Activated T-cell treated with anti-CD3 and anti-CD28 coated beads, Interleukin-2, amount 50 U/mL, for 48 hours (primary cell): Measurements from ENCODE around the gene CEP78.
"Not testable (repeated sequence)": the region's sequence is repeated elsewhere in the genome, so short reads cannot be mapped to it uniquely, and the experiment has no call there.

ENCODE experiments used
- DNase-seq, 2 experiments: peaks; one replicate each; pipeline ENCODE4 v3.0.0-alpha.2; 2020

The CEP78 gene

DNA sequence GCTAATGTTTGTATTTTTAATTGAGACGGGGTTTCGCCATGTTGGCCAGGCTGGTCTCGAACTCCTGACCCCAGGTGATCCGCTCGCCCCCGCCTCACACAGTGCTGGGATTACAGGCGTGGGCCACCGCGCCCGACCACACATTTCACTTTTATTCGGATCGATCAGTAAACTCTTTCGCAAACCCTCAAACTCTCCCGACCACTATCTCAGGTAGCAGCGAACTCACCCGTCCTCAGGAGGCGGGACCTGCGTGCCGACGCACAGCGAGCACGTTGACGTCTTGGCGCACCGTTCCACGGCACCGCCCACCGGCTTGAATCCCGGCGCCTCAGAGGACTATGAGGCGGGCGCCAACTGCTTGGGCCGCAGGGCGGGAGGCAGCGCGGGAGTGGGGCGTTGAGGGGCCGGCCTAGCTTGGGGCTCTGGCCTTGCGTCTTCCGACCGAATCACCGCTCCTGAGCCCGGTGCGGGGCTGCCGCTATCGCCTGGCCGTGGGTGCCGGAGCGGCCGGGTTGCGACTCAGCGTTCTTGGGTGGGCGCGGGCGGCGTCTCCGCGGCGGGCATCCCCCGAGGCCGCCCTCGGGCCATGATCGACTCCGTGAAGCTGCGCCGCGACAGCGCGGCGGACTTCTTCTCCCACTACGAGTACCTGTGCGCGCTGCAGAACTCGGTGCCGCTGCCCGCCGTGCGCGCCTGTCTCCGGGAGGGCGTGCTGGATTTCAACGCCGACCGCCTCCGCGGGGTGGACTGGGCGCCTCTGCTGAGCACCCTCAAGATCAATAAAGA is at the start of gene CEP78:
Gene CEP78 (plus strand): TSS at position 314 of the 789 bp plus-strand sequence. CDS start 276 bp downstream, at position 590.
- peak; percentile 93 to 94 for DNase-seq

- no peak for DNase-seq
Observed at GRCh38 chr9:78187763-78188484, 48.0 kb upstream of the CEP78 start.

DNA sequence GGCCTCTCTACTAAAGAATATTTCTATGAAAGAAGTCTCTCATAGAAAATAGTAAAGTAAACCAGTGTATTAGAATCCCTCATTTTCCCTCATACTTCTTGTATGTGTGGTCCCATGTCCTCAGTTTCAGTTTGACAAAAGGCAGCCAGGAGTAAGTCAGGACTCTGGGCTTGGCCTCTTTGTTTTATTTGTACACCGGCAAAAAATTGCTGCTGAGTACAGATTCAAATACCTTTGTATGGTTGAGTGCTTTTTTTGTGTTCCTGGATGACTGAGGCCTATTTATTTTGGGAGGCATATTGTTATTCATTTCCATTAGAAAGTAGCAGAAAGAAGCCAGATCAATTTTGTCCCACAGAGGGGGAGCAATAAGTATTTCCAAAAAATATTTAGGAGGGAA is 47.3 kb upstream of the CEP78 start:
- DNase-seq = no peak

GRCh38 chr9:78189001-78189400 is 46.9 kb upstream of the CEP78 start:
- DNase-seq = no peak

GRCh38 chr9:78189461-78189860 is 46.4 kb upstream of the CEP78 start:
- DNase-seq = no peak

DNA sequence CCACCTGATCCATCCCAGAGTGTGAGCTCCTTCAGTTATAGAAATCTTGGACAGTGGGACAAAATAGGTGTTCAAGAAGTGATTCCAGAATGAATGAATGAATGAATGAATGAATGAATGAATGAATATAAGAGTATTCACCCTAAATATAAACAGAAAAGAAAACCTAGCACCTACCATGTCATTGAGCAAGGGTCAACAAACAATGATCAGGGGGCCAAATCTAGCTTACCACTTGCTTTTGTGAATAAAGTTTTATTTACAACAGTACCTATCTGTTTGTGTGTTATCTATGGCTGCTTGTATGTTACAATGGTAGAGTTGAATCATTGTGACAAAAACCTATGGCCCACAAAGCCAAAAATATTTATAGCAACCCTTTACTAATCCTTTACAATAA is 43.9 kb upstream of the CEP78 start:
- DNase-seq = no peak

DNA sequence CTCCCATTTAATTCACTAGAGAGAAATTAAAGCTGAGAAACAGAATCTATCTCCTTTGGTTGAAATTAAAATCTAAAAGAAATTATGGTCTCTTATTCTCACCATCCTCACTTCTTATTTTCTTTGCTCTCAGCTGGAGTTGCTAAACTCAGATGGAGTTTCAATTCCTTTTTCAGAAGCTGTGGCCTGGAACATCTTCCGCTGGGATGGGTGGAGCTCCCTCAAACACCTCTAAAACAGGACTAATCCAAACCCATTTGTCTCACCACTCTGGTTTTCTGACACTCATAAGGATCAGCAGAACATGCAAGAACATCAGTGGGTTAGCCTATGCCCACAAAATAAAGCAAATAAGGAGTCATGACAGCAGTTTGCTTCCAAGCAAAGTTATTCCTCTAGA is 39.6 kb upstream of the CEP78 start:
- no peak for DNase-seq

GRCh38 chr9:78201158-78201777 is 34.6 kb upstream of the CEP78 start:
- peak; percentile 65 to 70 for DNase-seq

DNA sequence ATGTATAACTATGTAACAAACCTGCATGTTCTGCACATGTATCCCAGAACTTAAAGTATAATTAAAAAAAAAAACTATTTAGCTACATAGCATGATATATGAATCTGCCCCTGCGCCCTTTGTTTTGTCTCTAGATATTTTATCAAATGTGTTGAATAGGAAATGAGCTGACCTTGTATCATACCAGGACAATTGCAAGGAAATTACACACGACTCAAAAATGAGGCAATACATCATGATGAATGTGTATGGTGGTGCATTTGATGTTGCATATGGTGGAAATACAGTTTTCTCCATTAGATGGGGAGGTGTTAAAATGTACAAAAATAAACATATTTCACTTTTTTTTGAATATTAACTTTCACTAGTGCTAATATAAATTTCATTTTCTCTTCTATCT is 28.6 kb upstream of the CEP78 start:
- DNase-seq = no peak

DNA sequence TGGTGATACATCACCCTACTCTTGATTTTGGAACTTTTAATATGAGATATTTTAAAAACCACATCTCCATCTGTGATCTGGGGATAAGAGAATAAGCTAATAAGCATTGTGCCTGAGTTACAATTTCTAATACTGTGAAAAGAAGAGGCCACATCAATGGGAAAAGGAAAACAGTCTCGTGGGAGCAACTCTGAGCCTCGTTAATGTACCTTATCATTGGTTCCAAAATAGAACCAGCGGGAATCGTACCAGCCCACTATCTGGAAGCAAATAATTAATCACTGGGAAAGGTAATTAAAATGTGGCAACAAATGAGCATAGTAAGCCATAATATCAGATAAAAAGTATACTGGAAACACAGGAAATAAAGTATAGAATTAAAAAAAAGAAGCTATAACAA is 28.0 kb upstream of the CEP78 start:
- DNase-seq = no peak

DNA sequence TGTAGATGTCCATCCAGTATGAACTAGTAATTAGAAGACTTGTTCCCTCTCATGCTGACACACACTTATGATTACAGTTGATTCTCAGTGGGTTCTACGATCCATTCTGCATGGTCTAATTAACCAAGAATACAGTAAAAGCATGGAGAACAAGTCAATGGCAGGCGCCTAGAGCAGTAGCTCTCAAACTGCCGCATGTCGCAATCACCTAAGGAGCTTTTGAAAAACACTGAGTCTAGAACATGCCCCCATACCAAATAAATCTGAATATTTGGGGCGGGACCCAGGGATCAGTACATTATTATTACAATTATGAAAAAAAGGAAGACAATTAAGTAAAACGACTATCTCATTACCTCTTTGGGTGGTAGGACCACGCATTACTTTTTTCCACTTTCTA is 26.7 kb upstream of the CEP78 start:
- DNase-seq = no peak

- DNase-seq = no peak
Observed at GRCh38 chr9:78210841-78211301, 25.0 kb upstream of the CEP78 start.

GRCh38 chr9:78212868-78213267 is 23.0 kb upstream of the CEP78 start:
- no peak for DNase-seq

DNA sequence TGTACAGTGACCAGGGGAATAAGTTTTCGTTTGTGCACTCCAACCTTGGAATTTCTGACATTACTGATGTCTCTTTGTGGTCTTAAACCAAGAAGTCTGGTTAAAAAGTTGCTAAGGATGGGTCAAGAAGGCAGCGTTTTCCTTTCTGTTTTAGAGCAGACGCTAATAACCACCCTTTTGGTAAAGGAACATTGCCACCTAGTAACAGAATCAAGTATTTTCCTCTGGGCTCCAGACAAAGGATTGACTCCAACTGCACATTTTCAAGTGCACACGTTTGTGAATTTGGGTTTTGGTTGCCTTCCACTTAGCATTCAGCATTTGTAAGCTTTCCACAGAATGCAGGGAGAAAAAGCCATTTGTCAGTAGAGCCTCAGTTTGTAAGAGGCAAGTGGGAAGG is 22.2 kb upstream of the CEP78 start:
- DNase-seq = no peak

DNA sequence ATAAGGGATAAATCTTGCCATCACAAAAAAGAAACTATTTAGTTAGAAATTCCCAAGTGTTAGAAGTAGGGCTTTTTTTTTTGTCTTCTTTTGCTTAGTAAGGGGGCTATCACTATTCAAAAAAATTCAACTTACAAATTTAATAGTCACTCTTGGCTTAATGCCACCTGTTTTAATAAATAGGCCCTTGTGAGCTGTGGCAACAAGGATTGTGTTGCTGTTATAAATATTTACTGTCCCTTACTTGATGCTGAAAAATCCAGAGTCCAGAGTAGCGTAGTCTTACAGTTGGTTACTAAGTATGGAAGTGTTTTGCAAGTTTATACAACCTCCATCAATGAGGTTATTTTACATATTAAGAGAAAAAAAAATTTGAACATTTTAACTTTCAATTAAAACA is 21.4 kb upstream of the CEP78 start:
- no peak for DNase-seq

GRCh38 chr9:78215706-78216105 is 20.2 kb upstream of the CEP78 start:
- no peak for DNase-seq

GRCh38 chr9:78218890-78219289 is 17.0 kb upstream of the CEP78 start:
- DNase-seq = no peak

- DNase-seq = no peak
Observed at GRCh38 chr9:78221425-78221824, 14.4 kb upstream of the CEP78 start.

DNA sequence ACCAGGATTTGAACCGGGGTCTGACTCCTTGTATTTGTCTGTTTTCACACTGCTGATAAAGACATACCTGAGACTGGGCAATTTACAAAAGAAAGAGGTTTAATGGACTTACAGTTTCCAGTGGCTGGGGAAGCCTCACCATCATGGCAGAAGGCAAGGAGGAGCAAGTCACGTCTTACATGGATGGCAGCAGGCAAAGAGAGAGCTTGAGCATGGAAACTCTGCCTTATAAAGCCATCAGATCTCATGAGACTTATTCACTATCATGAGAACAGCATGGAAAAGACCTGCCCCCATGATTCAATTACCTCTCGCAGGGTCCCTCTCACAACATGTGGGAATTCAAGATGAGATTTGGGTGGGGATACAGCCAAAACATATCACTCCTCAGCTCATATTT is 14.0 kb upstream of the CEP78 start:
- not testable (repeated sequence) for DNase-seq

DNA sequence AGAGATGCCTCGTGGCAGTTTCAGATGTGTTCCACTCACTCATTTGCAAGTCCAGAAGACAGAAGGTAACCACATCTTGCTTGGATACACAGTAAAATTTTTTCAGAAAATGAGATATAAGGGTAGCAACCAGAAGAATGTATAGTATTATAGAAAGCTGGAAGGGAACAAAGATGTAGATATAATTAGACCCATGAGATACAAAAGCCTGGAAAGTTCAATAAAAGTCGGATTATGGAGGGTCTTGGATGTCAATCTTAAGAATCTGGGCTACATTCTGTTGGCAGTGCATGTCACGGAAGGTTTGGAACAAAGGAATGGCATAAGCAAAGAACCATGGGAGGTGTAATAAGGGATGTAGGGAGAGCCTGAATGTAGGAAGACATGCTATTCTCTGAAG is 5.1 kb upstream of the CEP78 start:
- DNase-seq = no peak

DNA sequence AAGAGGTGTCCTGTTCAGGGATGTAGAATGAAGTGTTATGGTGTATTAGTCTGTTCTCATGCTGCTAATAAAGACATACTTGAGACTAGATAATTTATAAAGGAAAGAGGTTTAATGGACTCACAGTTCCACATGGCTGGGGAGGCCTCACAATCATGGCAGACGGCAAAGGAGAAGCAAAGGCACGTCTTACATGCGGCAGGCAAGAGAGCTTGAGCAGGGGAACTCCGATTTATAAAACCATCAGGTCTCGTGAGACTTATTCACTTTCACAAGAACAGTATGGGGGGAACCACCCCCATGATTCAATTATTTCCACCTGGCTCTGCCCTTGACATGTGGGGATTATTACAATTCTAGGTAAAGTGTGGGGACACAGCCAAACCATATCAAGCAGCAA is 3.4 kb upstream of the CEP78 start:
- not testable (repeated sequence) for DNase-seq

DNA sequence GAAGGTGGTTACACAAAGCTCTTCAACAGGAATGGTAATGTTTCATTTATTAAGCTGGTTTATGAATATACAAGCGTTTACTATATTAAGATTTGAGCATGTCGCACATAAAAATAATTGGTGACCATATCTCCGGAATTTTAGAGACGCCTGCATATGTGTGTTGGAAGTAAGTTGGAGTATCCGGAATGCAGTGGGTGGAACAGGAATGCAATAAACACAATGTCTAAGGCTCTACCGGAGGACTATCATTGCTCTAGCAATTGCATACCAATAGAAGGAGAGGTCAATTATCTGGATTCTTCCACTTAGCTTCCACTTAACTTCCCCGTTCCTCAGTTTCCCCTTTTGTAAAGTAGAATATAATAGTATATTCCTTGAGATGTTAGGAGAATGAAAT is 1.1 kb upstream of the CEP78 start:
- no peak for DNase-seq

DNA sequence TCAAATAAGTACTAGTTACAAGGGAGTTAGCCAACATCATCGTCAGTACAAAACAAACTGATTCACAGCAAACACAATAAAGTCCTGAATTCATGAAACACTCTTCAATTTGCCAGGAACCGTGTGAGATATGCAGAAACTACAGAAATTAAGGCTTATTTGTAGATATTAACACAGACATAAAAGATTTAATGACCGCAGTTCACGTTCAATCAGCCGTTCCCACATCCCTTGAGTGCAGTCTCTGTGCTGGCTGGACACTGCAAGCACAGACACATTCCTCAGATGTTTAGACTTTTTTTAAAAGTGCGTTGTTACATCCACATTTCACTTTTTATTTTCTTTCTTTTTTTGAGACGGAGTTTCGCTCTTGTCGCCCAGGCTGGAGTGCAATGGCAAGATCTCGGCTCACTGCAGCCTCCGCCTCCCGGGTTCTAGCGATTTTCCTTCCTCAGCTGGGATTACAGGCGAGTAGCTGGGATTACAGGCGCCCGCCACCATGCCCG is 566 bp upstream of the CEP78 start:
- no peak for DNase-seq

DNA sequence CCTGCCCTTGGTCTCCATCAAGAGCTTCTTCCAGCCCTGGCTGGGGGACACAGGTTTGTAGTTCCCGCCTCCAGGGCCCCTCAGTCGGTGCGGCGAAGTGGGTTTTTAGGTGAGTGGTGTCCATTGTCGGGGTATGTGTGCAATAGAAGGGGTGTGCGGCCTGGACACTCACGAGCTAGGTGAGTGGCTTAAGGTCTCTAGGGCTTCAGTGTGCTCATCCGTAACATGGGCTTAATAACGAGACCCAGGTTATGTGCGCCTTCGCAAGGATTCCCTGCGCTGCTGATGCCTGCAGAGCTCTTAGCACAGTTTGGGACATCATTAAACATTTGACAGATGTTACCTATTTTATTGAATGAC is 656 bp downstream of the CEP78 start:
- no peak for DNase-seq
